Measurements from ENCODE around the gene PRKG1.

Gene PRKG1

GRCh38 chr10:51668336-51668689 is 594.0 kb downstream of the PRKG1 start:
- no peak overlapping the region for H3K4me3 ChIP-seq (ENCODE audit: insufficient read depth, low read length, poor library complexity, severe bottlenecking)
- no peaks in the 10 kb centered on the region for H3K79me2 ChIP-seq (ENCODE audit: insufficient read depth, low read length)
- H3F3A ChIP-seq (ENCODE audit: insufficient read depth), result no peaks in the 10 kb centered on the region
- no peaks in the 10 kb centered on the region for H3K36me3 ChIP-seq (ENCODE audit: low read length)
- no peak for TF ChIP-seq CTCF (IDR thresholded peaks at IDR 0.05; ENCODE audit: insufficient read depth, low read length, poor library complexity, severe bottlenecking)
- no peak overlapping the region for H3K4me2 ChIP-seq (ENCODE audit: low read depth, low read length, poor library complexity, severe bottlenecking)
- no peaks in the 10 kb centered on the region for H3K9me3 ChIP-seq (ENCODE audit: insufficient read depth, low read length)
- H3K9me2 ChIP-seq (replicated peaks; ENCODE audit: insufficient read depth, low read length), result no peaks in the 10 kb centered on the region
- no peak overlapping the region for H3K9ac ChIP-seq (ENCODE audit: low read length)
- H4K20me1 ChIP-seq (ENCODE audit: low read depth, low read length), result no peaks in the 10 kb centered on the region
- no peaks in the 10 kb centered on the region for H3K27me3 ChIP-seq (ENCODE audit: low read length)
- no peak overlapping the region for H3K27ac ChIP-seq (ENCODE audit: low read depth, low read length)
- H2AFZ ChIP-seq (ENCODE audit: low read depth, low read length, severe bottlenecking), result no peak overlapping the region

GRCh38 chr10:51669041-51669440 is 594.8 kb downstream of the PRKG1 start:
- Histone ChIP-seq H3K4me3 (ENCODE audit: insufficient read depth, low read length, poor library complexity, severe bottlenecking) (no peak overlapping the region), H3K4me2 (ENCODE audit: low read depth, low read length, poor library complexity, severe bottlenecking) (no peak overlapping the region), H4K20me1 (ENCODE audit: low read depth, low read length) (no peaks in the 10 kb centered on the region), H2AFZ (ENCODE audit: low read depth, low read length, severe bottlenecking) (no peak overlapping the region), H3K9me2 (replicated peaks; ENCODE audit: insufficient read depth, low read length) (no peaks in the 10 kb centered on the region), H3K36me3 (ENCODE audit: low read length) (no peaks in the 10 kb centered on the region), H3K9ac (ENCODE audit: low read length) (no peak overlapping the region), H3K27ac (ENCODE audit: low read depth, low read length) (no peak overlapping the region), H3F3A (ENCODE audit: insufficient read depth) (no peaks in the 10 kb centered on the region), H3K9me3 (ENCODE audit: insufficient read depth, low read length) (no peaks in the 10 kb centered on the region), H3K79me2 (ENCODE audit: insufficient read depth, low read length) (no peaks in the 10 kb centered on the region), H3K27me3 (ENCODE audit: low read length) (no peaks in the 10 kb centered on the region)
- TF ChIP-seq EZH2phosphoT487 (conservative IDR thresholded peaks at IDR 0.05; ENCODE audit: low read length), result no peak
- no peak for TF ChIP-seq CTCF (IDR thresholded peaks at IDR 0.05; ENCODE audit: insufficient read depth, low read length, poor library complexity, severe bottlenecking)

- H3K4me3 ChIP-seq (ENCODE audit: insufficient read depth, low read length, poor library complexity, severe bottlenecking), result no peak overlapping the region
- no peaks in the 10 kb centered on the region for H3F3A ChIP-seq (ENCODE audit: insufficient read depth)
- no peak overlapping the region for H2AFZ ChIP-seq (ENCODE audit: low read depth, low read length, severe bottlenecking)
- H3K9me3 ChIP-seq (ENCODE audit: insufficient read depth, low read length), result no peaks in the 10 kb centered on the region
- no peak overlapping the region for H3K4me2 ChIP-seq (ENCODE audit: low read depth, low read length, poor library complexity, severe bottlenecking)
- H3K27me3 ChIP-seq (ENCODE audit: low read length), result no peaks in the 10 kb centered on the region
- no peaks in the 10 kb centered on the region for H3K36me3 ChIP-seq (ENCODE audit: low read length)
- H3K79me2 ChIP-seq (ENCODE audit: insufficient read depth, low read length), result no peaks in the 10 kb centered on the region
- TF ChIP-seq EZH2phosphoT487 (conservative IDR thresholded peaks at IDR 0.05; ENCODE audit: low read length) (no peak), CTCF (IDR thresholded peaks at IDR 0.05; ENCODE audit: insufficient read depth, low read length, poor library complexity, severe bottlenecking) (no peak)
- no peaks in the 10 kb centered on the region for H3K9me2 ChIP-seq (replicated peaks; ENCODE audit: insufficient read depth, low read length)
- H3K27ac ChIP-seq (ENCODE audit: low read depth, low read length), result no peak overlapping the region
- H4K20me1 ChIP-seq (ENCODE audit: low read depth, low read length), result no peaks in the 10 kb centered on the region
- H3K9ac ChIP-seq (ENCODE audit: low read length), result no peak overlapping the region
Measured at GRCh38 chr10:51672039-51672535, 597.8 kb downstream of the PRKG1 start.

- no peak overlapping the region for H2AFZ ChIP-seq (ENCODE audit: low read depth, low read length, severe bottlenecking)
- no peak overlapping the region for H3K27ac ChIP-seq (ENCODE audit: low read depth, low read length)
- H3K9ac ChIP-seq (ENCODE audit: low read length), result no peak overlapping the region
- no peaks in the 10 kb centered on the region for H4K20me1 ChIP-seq (ENCODE audit: low read depth, low read length)
- H3K4me3 ChIP-seq (ENCODE audit: insufficient read depth, low read length, poor library complexity, severe bottlenecking), result no peak overlapping the region
- H3K9me3 ChIP-seq (ENCODE audit: insufficient read depth, low read length), result no peaks in the 10 kb centered on the region
- H3K27me3 ChIP-seq (ENCODE audit: low read length), result no peaks in the 10 kb centered on the region
- no peaks in the 10 kb centered on the region for H3K9me2 ChIP-seq (replicated peaks; ENCODE audit: insufficient read depth, low read length)
- TF ChIP-seq EZH2phosphoT487 (conservative IDR thresholded peaks at IDR 0.05; ENCODE audit: low read length), result no peak
- TF ChIP-seq CTCF (IDR thresholded peaks at IDR 0.05; ENCODE audit: insufficient read depth, low read length, poor library complexity, severe bottlenecking), result no peak
- H3K79me2 ChIP-seq (ENCODE audit: insufficient read depth, low read length), result no peaks in the 10 kb centered on the region
- no peaks in the 10 kb centered on the region for H3F3A ChIP-seq (ENCODE audit: insufficient read depth)
- H3K36me3 ChIP-seq (ENCODE audit: low read length), result no peaks in the 10 kb centered on the region
- no peak overlapping the region for H3K4me2 ChIP-seq (ENCODE audit: low read depth, low read length, poor library complexity, severe bottlenecking)
Measured at GRCh38 chr10:51675088-51675487, 600.8 kb downstream of the PRKG1 start.
